Eye (tissue), 1 donor: ENCODE results near the gene MMP1.

Experiments used
- DNase-seq: peaks from one replicate; pipeline ENCODE4 v3.0.0-alpha.2; 2015

Gene MMP1

GRCh38 chr11:102798012-102798746, at the start of gene MMP1:
MMP1 (minus strand) TSS chr11:102798160; CDS start chr11:102798092, 68 bp downstream.
- DNase-seq = no peak

GRCh38 chr11:102846292-102846691, 48.3 kb upstream of the MMP1 start:
- DNase-seq = no peak

- no peak for DNase-seq
These were observed 45.5 kb upstream of the MMP1 start, which contains the start of gene MMP3 for GRCh38 chr11:102843489-102843888. MMP3 (minus strand) TSS chr11:102843609; CDS start chr11:102843546, 63 bp downstream.

GRCh38 chr11:102842930-102843329, 45.0 kb upstream of the MMP1 start:
- DNase-seq = no peak

- peak; percentile 32 for DNase-seq
These were observed 42.1 kb upstream of the MMP1 start for GRCh38 chr11:102840018-102840417.

GRCh38 chr11:102837646-102838045, 39.7 kb upstream of the MMP1 start:
- DNase-seq = no peak

GRCh38 chr11:102837156-102837555, 39.2 kb upstream of the MMP1 start:
- DNase-seq = no peak

- no peak for DNase-seq
These were observed 38.4 kb upstream of the MMP1 start for GRCh38 chr11:102836290-102836875.

- no peak for DNase-seq
These were observed 35.8 kb upstream of the MMP1 start for GRCh38 chr11:102833731-102834130.

GRCh38 chr11:102832612-102833011, 34.7 kb upstream of the MMP1 start:
- DNase-seq = no peak

- peak; percentile 61 for DNase-seq
These were observed 33.8 kb upstream of the MMP1 start for GRCh38 chr11:102831489-102832440.

- no peak for DNase-seq
These were observed 33.1 kb upstream of the MMP1 start for GRCh38 chr11:102831128-102831488.

GRCh38 chr11:102830001-102830727, 32.2 kb upstream of the MMP1 start:
- DNase-seq = no peak

- DNase-seq = no peak
These were observed 31.5 kb upstream of the MMP1 start for GRCh38 chr11:102829316-102830000.

- DNase-seq = no peak
These were observed 26.6 kb upstream of the MMP1 start for GRCh38 chr11:102824556-102824955.

- no peak for DNase-seq
These were observed 21.5 kb upstream of the MMP1 start for GRCh38 chr11:102819491-102819890.

- no peak for DNase-seq
These were observed 15.5 kb upstream of the MMP1 start for GRCh38 chr11:102813484-102813883.

- no peak for DNase-seq
These were observed 14.2 kb upstream of the MMP1 start for GRCh38 chr11:102812188-102812587.

- DNase-seq = no peak
These were observed 13.1 kb upstream of the MMP1 start for GRCh38 chr11:102810950-102811660.

- no peak for DNase-seq
These were observed 12.0 kb upstream of the MMP1 start for GRCh38 chr11:102809971-102810370.

- DNase-seq = no peak
These were observed 10.0 kb upstream of the MMP1 start for GRCh38 chr11:102807921-102808320.
